Activated CD8-positive, alpha-beta memory T cell treated with anti-CD3 and anti-CD28 coated beads, Interleukin-2, amount 50 U/mL, for 1 hour (primary cell): ENCODE measurements around the gene ZNF460.

ENCODE experiments used
- DNase-seq: peaks from one replicate; pipeline ENCODE4 v3.0.0-alpha.2; 2020; ENCODE audit errors: extremely low read depth

ZNF460 gene

GRCh38 chr19:57280962-57281400 lies 696 bp downstream of the ZNF460 start:
- DNase-seq, result no peak

- DNase-seq, result no peak
Measured at GRCh38 chr19:57282011-57282643, 1.8 kb downstream of the ZNF460 start.

- DNase-seq, result no peak
Measured at GRCh38 chr19:57288373-57288772, 8.1 kb downstream of the ZNF460 start.

- DNase-seq, result no peak
Measured at GRCh38 chr19:57290970-57291369, 10.7 kb downstream of the ZNF460 start.

GRCh38 chr19:57292547-57292946 lies 12.3 kb downstream of the ZNF460 start:
- no peak for DNase-seq

GRCh38 chr19:57293719-57294118 lies 13.4 kb downstream of the ZNF460 start:
- DNase-seq, result no peak

GRCh38 chr19:57302020-57302465 lies 21.8 kb downstream of the ZNF460 start:
- DNase-seq, result no peak

GRCh38 chr19:57302727-57303401 lies 22.6 kb downstream of the ZNF460 start:
- DNase-seq, result no peak

- no peak for DNase-seq
Measured at GRCh38 chr19:57305056-57305455, 24.8 kb downstream of the ZNF460 start.

- DNase-seq, result no peak
Measured at GRCh38 chr19:57308514-57308913, 28.2 kb downstream of the ZNF460 start.

GRCh38 chr19:57310792-57311191 lies 30.5 kb downstream of the ZNF460 start:
- DNase-seq, result no peak

GRCh38 chr19:57314146-57314545 lies 33.9 kb downstream of the ZNF460 start:
- DNase-seq, result no peak

- no peak for DNase-seq
Measured at GRCh38 chr19:57317503-57317902, 37.2 kb downstream of the ZNF460 start.

GRCh38 chr19:57319869-57320179 lies 39.5 kb downstream of the ZNF460 start:
- DNase-seq, result peak; percentile 0

- DNase-seq, result peak; percentile 79
Measured at GRCh38 chr19:57320180-57321084, 40.1 kb downstream of the ZNF460 start, which contains the start of gene ZNF543. Gene ZNF543, plus strand, starts transcription at chr19:57320472. Its CDS starts 382 bp downstream, at chr19:57320854.

- no peak for DNase-seq
Measured at GRCh38 chr19:57321116-57321515, 40.8 kb downstream of the ZNF460 start.

GRCh38 chr19:57321751-57322150 lies 41.5 kb downstream of the ZNF460 start:
- no peak for DNase-seq

GRCh38 chr19:57324992-57325391 lies 44.7 kb downstream of the ZNF460 start:
- no peak for DNase-seq

- DNase-seq, result no peak
Measured at GRCh38 chr19:57327993-57328392, 47.7 kb downstream of the ZNF460 start.

GRCh38 chr19:57334191-57334590 lies 53.9 kb downstream of the ZNF460 start:
- DNase-seq, result no peak

GRCh38 chr19:57338877-57339276 lies 58.6 kb downstream of the ZNF460 start:
- DNase-seq, result no peak

- no peak for DNase-seq
Measured at GRCh38 chr19:57342582-57342981, 62.3 kb downstream of the ZNF460 start.
